B cell (primary cell): Measurements from ENCODE around the gene FBN1. TPM values are rescaled to one million over a fixed set of nuclear protein-coding genes. Genes with fewer than 3 reads are reported as not detected.

Experiments used
- ATAC-seq: fragments of 200-7000 bp; cut with Tn5 transposase; one replicate; pipeline ENCODE4 v1.10.0; 2021; ENCODE audit warnings: low read depth, mild to moderate bottlenecking, moderate number of reproducible peaks, moderate library complexity
- CTCF ChIA-PET: fragments of 350-600 bp; sonication (Branson Sonifier 250); formaldehyde crosslinking; loops from one replicate; lab custom pipeline; 2021; ENCODE audit warnings: antibody characterized with exemption, inconsistent platforms; lab: Charles Lee
- POLR2A ChIA-PET: fragments of 350-600 bp; sonication (Branson Sonifier 250); formaldehyde crosslinking; loops from one replicate; lab custom pipeline; 2021; ENCODE audit warnings: antibody characterized with exemption; lab: Charles Lee
- DNase-seq: peaks from one replicate; pipeline ENCODE4 v3.0.0; 2013
- H2AFZ ChIP-seq: 2 replicates; pipeline ENCODE4 v1.6.1; 2012; ENCODE audit warnings: mild to moderate bottlenecking, low read depth, low read length; ENCODE audit not compliant: insufficient read depth, poor library complexity, severe bottlenecking
- H3K27ac ChIP-seq, 2 donors: 1 replicate in 1 of 2; 2 replicates in 1 of 2; pipeline ENCODE4 v1.5.1; 2012 to 2013; ENCODE audit warnings: low read length in 2 of 2, mild to moderate bottlenecking in 2 of 2, moderate library complexity in 1 of 2
- H3K27me3 ChIP-seq, 4 experiments: fragments of 200-600 bp in 1 of 4; sonication (generic) in 1 of 4; replicated peaks in 1 of 4; 1 replicate in 2 of 4; 2 replicates in 2 of 4; pipeline versions ENCODE4 v1.6.1 to v1.7.0; 2013 to 2016; ENCODE audit warnings: low read length in 3 of 4, mild to moderate bottlenecking in 2 of 4, mixed read lengths in 1 of 4, moderate library complexity in 1 of 4; ENCODE audit not compliant: insufficient read depth in 4 of 4, control insufficient read depth in 3 of 4; ENCODE audit errors: control extremely low read depth in 1 of 4
- H3K36me3 ChIP-seq, 2 experiments: replicated peaks in 1 of 2; 1 replicate in 1 of 2; 2 replicates in 1 of 2; pipeline versions ENCODE4 v1.6.1 to v1.7.1; 2013; ENCODE audit warnings: low read length in 1 of 2; ENCODE audit not compliant: insufficient read depth in 2 of 2, control insufficient read depth in 1 of 2; ENCODE audit errors: control extremely low read depth in 1 of 2, extremely low read depth in 1 of 2
- H3K4me1 ChIP-seq, 2 donors: fragments of 200-600 bp in 1 of 2; sonication (generic) in 1 of 2; 1 replicate in 1 of 2; 2 replicates in 1 of 2; pipeline versions ENCODE4 v1.5.1 to v1.6.1; 2013 to 2017; ENCODE audit warnings: low read length in 2 of 2; ENCODE audit not compliant: control insufficient read depth in 2 of 2, insufficient read depth in 2 of 2
- H3K4me2 ChIP-seq: replicated peaks from 2 replicates; pipeline ENCODE3; 2012; ENCODE audit warnings: mild to moderate bottlenecking, low read depth, low read length; ENCODE audit not compliant: poor library complexity, severe bottlenecking
- H3K4me3 ChIP-seq, 5 experiments: fragments of 200-600 bp in 1 of 5; sonication (generic) in 1 of 5; 1 replicate in 3 of 5; 2 replicates in 2 of 5; pipeline versions ENCODE4 v1.5.1 to v1.7.0; 2011 to 2016; ENCODE audit warnings: low read length in 4 of 5, mild to moderate bottlenecking in 4 of 5, low read depth in 2 of 5, control low read depth in 1 of 5, moderate library complexity in 1 of 5; ENCODE audit not compliant: insufficient read depth in 1 of 5; ENCODE audit errors: control extremely low read depth in 1 of 5, extremely low read depth in 1 of 5
- H3K79me2 ChIP-seq: fragments of 200-600 bp; sonication (generic); one replicate; pipeline ENCODE4 v1.6.0; 2016; ENCODE audit warnings: low read length; ENCODE audit not compliant: control insufficient read depth, insufficient read depth
- H3K9ac ChIP-seq: fragments of 200-600 bp; sonication (generic); 2 replicates; pipeline ENCODE4 v1.6.1; 2017; ENCODE audit warnings: mild to moderate bottlenecking, low read length, moderate library complexity
- H3K9me3 ChIP-seq, 3 donors: one replicate each; pipeline versions ENCODE4 v1.6.1 to v1.7.1; 2013; ENCODE audit warnings: low read length in 2 of 3; ENCODE audit not compliant: control insufficient read depth in 2 of 3, insufficient read depth in 1 of 3; ENCODE audit errors: control extremely low read depth in 1 of 3
- H4K20me1 ChIP-seq: 2 replicates; pipeline ENCODE4 v1.6.0; 2012; ENCODE audit warnings: mild to moderate bottlenecking, low read length; ENCODE audit not compliant: insufficient read depth, control insufficient read depth, poor library complexity, severe bottlenecking
- H3K27ac Mint-ChIP-seq: one replicate; pipeline ENCODE4 v1.8.0; 2021; ENCODE audit warnings: mixed read lengths
- H3K27me3 Mint-ChIP-seq: one replicate; pipeline ENCODE4 v1.8.0; 2021; ENCODE audit warnings: mixed read lengths
- H3K4me1 Mint-ChIP-seq: one replicate; pipeline ENCODE4 v1.8.0; 2021; ENCODE audit warnings: mixed read lengths
- H3K4me3 Mint-ChIP-seq: one replicate; pipeline ENCODE4 v1.8.0; 2021; ENCODE audit warnings: mixed read lengths
- H3K9me3 Mint-ChIP-seq: one replicate; pipeline ENCODE4 v1.8.0; 2022; ENCODE audit warnings: mixed read lengths; ENCODE audit not compliant: insufficient read depth
- CTCF ChIP-seq: fragments of 200-600 bp; IDR thresholded peaks from one replicate; pipeline ENCODE4 v1.8.0; 2022; ENCODE audit warnings: antibody characterized with exemption, mild to moderate bottlenecking
- EZH2 ChIP-seq: IDR thresholded peaks from 2 replicates; pipeline ENCODE4 v1.6.1; 2012; ENCODE audit warnings: borderline replicate concordance, low read depth, mild to moderate bottlenecking, moderate library complexity, low read length; ENCODE audit not compliant: insufficient read depth, poor library complexity, severe bottlenecking
- WGBS: methylation state at CpG from one replicate; pipeline ENCODE4 v1.1.5; 2013; ENCODE audit warnings: missing lambda C conversion rate; ENCODE audit not compliant: insufficient coverage; 5-methylcytosine and 5-hydroxymethylcytosine counted together
- intact Hi-C: fragments of 100-400 bp; cut with micrococcal nuclease; formaldehyde crosslinking; loops from one replicate; pipeline ENCODE4 v1.10.0; 2022
- polyA plus RNA-seq: library from polyadenylated mRNA; depleted of rRNA; stranded (reverse); fragments of >200 nt; gene quantifications from 2 replicates; pipeline ENCODE4 v1.2.3, GENCODE V29; 2012
- total RNA-seq, 2 donors: library from RNA; stranded (reverse); fragments of 120-200 nt in 1 of 2; gene quantifications; 1 replicate in 1 of 2; 2 replicates in 1 of 2; pipeline versions ENCODE4 v1.2.3 to v1.2.4, GENCODE V29; 2013 to 2022

The FBN1 gene
- total and polyA plus RNA-seq, 2 donors (not counting 1 experiment from before 2014, with no cell fraction given), result 0.15 to 0.25 TPM

GRCh38 chr15:48682942-48683651 lies 37.6 kb upstream of the FBN1 start:
- H4K20me1 ChIP-seq, result no peaks in the 10 kb centered on the region
- WGBS, result 92% methylated on average over 2 of the region's 2 CpGs
- Mint-ChIP-seq H3K4me3 (no peak overlapping the region), H3K27me3 (no peaks in the 10 kb centered on the region), H3K27ac (no peak overlapping the region), H3K9me3 (peaks cover 4% of the 10 kb centered on the region), H3K4me1 (no peaks in the 10 kb centered on the region)
- no peak overlapping the region for H3K4me2 ChIP-seq
- TF ChIP-seq CTCF, result no peak
- TF ChIP-seq EZH2, result no peak
- no peak overlapping the region for H3K27ac ChIP-seq
- H3K4me1 ChIP-seq, result no peaks in the 10 kb centered on the region
- ChIA-PET POLR2A (no interaction called here), CTCF (no interaction called here)
- H3K36me3 ChIP-seq, result no peaks in the 10 kb centered on the region
- intact Hi-C loops, result no loop called here
- H3K79me2 ChIP-seq, result no peaks in the 10 kb centered on the region
- H3K27me3 ChIP-seq, result no peaks in the 10 kb centered on the region
- no peak for ATAC-seq
- no peak overlapping the region for H3K9ac ChIP-seq
- DNase-seq, result no peak
- no peaks in the 10 kb centered on the region for H3K9me3 ChIP-seq
- H3K4me3 ChIP-seq, result no peak overlapping the region
- H2AFZ ChIP-seq, result no peak overlapping the region

- Histone ChIP-seq H3K27ac (no peak overlapping the region), H3K27me3 (no peaks in the 10 kb centered on the region), H3K79me2 (no peaks in the 10 kb centered on the region), H3K36me3 (no peaks in the 10 kb centered on the region), H3K4me2 (no peak overlapping the region), H3K9me3 (no peaks in the 10 kb centered on the region), H3K9ac (no peak overlapping the region), H4K20me1 (no peaks in the 10 kb centered on the region), H3K4me3 (no peak overlapping the region), H2AFZ (no peak overlapping the region), H3K4me1 (no peaks in the 10 kb centered on the region)
- Mint-ChIP-seq H3K9me3 (peaks cover 1% of the 10 kb centered on the region), H3K4me1 (no peaks in the 10 kb centered on the region), H3K27ac (no peak overlapping the region), H3K4me3 (no peak overlapping the region), H3K27me3 (no peaks in the 10 kb centered on the region)
- TF ChIP-seq EZH2 (no peak), CTCF (no peak)
- intact Hi-C loops, result no loop called here
- ChIA-PET CTCF (no interaction called here), POLR2A (no interaction called here)
- no peak for ATAC-seq
- no peak for DNase-seq
- 100% methylated on average over 2 of the region's 3 CpGs for WGBS
These were observed 35.8 kb upstream of the FBN1 start for GRCh38 chr15:48681353-48681752.
